Testis (tissue), 3 donors: ENCODE data around the gene ZNF532. TPM values are rescaled to one million over a fixed set of nuclear protein-coding genes. Genes with fewer than 3 reads are reported as not detected.

Experiments
- DNase-seq: peaks from one replicate; pipeline ENCODE4 v3.0.0-alpha.2; 2019
- H3K27ac ChIP-seq, 2 donors: fragments of 200-600 bp; sonication (generic); one replicate each; pipeline ENCODE4 v1.5.1; 2019
- H3K27me3 ChIP-seq: fragments of 200-600 bp; sonication (generic); one replicate; pipeline ENCODE4 v1.5.1; 2019
- H3K36me3 ChIP-seq: fragments of 200-600 bp; sonication (generic); one replicate; pipeline ENCODE4 v1.5.1; 2017; ENCODE audit warnings: low read depth; ENCODE audit errors: missing control alignments
- H3K4me1 ChIP-seq: fragments of 200-600 bp; sonication (generic); one replicate; pipeline ENCODE4 v1.5.1; 2019
- H3K4me3 ChIP-seq, 2 donors: fragments of 200-600 bp; sonication (generic); one replicate each; pipeline ENCODE4 v1.5.1; 2017 to 2019
- H3K9me3 ChIP-seq: fragments of 200-600 bp; sonication (generic); one replicate; pipeline ENCODE4 v1.5.1; 2017
- POLR2A ChIP-seq: fragments of 450-650 bp; IDR thresholded peaks from one replicate; pipeline ENCODE4 v1.6.1; 2017; ENCODE audit warnings: antibody characterized with exemption, mild to moderate bottlenecking, moderate library complexity
- WGBS, 2 donors: methylation state at CpG; one replicate each; pipeline ENCODE4 v1.1.5; 2018; 5-methylcytosine and 5-hydroxymethylcytosine counted together
- intact Hi-C: fragments of 100-400 bp; cut with DNase I; formaldehyde crosslinking; loops from one replicate; pipeline ENCODE4 v1.15.1; 2023; ENCODE audit warnings: low total_unique reads
- polyA plus RNA-seq: library from polyadenylated mRNA; stranded (reverse); fragments of 350-450 nt; fragmentation: Illumina TruSeq; extraction: RNeasy Lipid Tissue Mini Kit (QIAGEN cat#74804); gene quantifications from one replicate; pipeline ENCODE4 v1.2.3, GENCODE V29; 2014; ENCODE audit warnings: low read depth, low replicate concordance; ENCODE audit not compliant: insufficient read depth
- total RNA-seq, 2 donors: library from RNA; depleted of rRNA; stranded (reverse); fragments of >200 nt; gene quantifications; one replicate each; pipeline ENCODE4 v1.2.3, GENCODE V29; 2016
- TF ChIP-seq, protein P1 (sequence below), 3 experiments: fragments of 450-650 bp in 2 of 3; fragments of 200-600 bp in 1 of 3; sonication (generic) in 1 of 3; IDR thresholded peaks; one replicate each; pipeline ENCODE4 v1.5.1; 2016 to 2019; ENCODE audit warnings: antibody characterized with exemption in 3 of 3, mild to moderate bottlenecking in 2 of 3, moderate library complexity in 1 of 3

Gene ZNF532
- total and polyA plus RNA-seq, 3 donors from 2014 or later, result 64.0 to 131 (median 122) TPM

DNA sequence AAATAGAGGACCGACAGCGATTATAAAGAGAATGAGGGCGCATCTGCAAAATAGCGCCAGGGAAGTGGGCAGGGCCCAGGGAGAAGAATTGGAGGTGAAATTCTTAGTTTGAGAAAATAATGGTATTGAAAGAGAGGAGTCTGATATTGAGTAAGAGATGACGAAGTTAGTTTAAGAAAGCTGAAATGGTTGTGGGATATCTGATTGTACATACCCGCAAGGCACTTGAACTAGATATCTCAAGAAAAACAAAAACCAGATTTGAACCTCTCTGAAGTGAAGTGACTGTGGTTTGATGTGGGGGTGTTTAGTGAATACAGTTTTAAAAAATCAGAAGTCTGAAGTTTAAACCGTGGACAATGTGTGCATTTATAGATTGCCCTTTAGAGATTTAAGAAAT lies 38.9 kb downstream of the ZNF532 start:
- H3K4me3 ChIP-seq, result no peak overlapping the region
- H3K4me1 ChIP-seq, result no peaks in the 10 kb centered on the region
- H3K27ac ChIP-seq, result no peak overlapping the region
- no peaks in the 10 kb centered on the region for H3K9me3 ChIP-seq
- intact Hi-C loops, result no loop called here
- no peak for DNase-seq
- no peaks in the 10 kb centered on the region for H3K36me3 ChIP-seq
- H3K27me3 ChIP-seq, result no peaks in the 10 kb centered on the region
- TF ChIP-seq POLR2A, result no peak
- TF ChIP-seq, protein P1, sequence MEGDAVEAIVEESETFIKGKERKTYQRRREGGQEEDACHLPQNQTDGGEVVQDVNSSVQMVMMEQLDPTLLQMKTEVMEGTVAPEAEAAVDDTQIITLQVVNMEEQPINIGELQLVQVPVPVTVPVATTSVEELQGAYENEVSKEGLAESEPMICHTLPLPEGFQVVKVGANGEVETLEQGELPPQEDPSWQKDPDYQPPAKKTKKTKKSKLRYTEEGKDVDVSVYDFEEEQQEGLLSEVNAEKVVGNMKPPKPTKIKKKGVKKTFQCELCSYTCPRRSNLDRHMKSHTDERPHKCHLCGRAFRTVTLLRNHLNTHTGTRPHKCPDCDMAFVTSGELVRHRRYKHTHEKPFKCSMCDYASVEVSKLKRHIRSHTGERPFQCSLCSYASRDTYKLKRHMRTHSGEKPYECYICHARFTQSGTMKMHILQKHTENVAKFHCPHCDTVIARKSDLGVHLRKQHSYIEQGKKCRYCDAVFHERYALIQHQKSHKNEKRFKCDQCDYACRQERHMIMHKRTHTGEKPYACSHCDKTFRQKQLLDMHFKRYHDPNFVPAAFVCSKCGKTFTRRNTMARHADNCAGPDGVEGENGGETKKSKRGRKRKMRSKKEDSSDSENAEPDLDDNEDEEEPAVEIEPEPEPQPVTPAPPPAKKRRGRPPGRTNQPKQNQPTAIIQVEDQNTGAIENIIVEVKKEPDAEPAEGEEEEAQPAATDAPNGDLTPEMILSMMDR (IDR thresholded peaks at IDR 0.05), result no peak
- 92 to 93% methylated on average over 7 of the region's 7 CpGs for WGBS, 2 donors

DNA sequence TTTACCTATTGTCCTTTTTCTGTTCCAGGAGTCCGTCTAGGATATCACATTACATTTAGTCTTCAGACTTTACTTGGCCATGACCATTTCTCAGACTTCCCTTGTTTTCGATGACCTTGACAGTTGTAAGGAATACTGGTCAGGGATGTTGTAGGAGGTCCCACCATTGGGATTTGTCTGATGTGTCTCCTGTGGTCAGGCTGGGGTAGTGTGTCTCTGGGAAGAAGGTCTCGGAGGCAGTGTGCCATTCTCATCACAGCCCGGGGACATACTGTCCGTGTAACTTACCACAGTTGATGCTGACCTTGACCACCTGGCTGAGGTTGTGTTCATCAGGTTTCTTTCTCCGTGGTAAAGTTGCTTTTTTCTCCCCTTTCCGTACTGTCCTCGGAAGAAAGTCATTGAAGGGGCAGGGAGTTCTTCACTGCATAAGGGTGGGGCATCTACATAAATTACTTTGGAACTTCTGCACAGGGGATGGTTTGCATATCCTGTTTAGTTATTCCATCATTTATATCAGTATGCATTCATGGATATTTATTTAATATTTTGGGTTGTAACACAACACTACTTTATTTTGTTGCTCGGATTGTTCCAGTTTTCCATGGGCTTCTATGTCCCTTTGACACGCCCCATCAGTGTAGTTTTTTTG lies 41.2 kb downstream of the ZNF532 start:
- WGBS, 2 donors, result 55 to 65% methylated on average over 10 of the region's 10 CpGs

DNA sequence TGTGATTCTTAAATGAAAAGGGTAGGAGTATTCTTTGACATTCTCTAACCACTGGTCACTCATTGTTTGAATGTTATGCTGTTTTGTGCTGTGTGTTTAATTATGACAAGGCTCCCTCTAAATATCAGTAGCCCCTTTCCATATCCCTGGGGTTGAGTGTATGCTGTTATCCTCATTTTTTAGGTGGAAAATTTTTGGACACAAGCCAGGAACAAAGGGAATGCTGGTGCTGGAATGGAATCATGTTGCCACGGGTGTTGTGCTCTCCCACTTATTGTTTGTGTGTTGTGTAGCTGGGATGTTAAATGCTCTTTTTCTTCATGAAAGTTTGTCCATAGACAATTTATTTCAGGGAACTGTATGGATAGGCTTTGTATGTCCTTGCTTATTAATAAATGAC lies 43.3 kb downstream of the ZNF532 start:
- Histone ChIP-seq H3K27me3 (no peaks in the 10 kb centered on the region), H3K27ac (no peak overlapping the region), H3K4me3 (no peak overlapping the region), H3K36me3 (no peaks in the 10 kb centered on the region), H3K9me3 (no peaks in the 10 kb centered on the region), H3K4me1 (peaks cover 19% of the 10 kb centered on the region)
- intact Hi-C loops, result no loop called here
- no peak for TF ChIP-seq POLR2A
- no peak for DNase-seq
- 24 to 63% methylated on average over 1 of the region's 1 CpG for whole genome bisulfite sequencing, 2 donors

More for the DNA sequence above, 41.2 kb downstream of the ZNF532 start:
- no peak overlapping the region for H3K4me3 ChIP-seq
- H3K27ac ChIP-seq, result no peak overlapping the region
- no peaks in the 10 kb centered on the region for H3K36me3 ChIP-seq
- H3K4me1 ChIP-seq, result peaks cover under 1% of the 10 kb centered on the region
- H3K27me3 ChIP-seq, result no peaks in the 10 kb centered on the region
- no peak for DNase-seq
- intact Hi-C loops, result no loop called here
- TF ChIP-seq, protein P1 (IDR thresholded peaks at IDR 0.05), result no peak
- TF ChIP-seq POLR2A, result no peak
- no peaks in the 10 kb centered on the region for H3K9me3 ChIP-seq

DNA sequence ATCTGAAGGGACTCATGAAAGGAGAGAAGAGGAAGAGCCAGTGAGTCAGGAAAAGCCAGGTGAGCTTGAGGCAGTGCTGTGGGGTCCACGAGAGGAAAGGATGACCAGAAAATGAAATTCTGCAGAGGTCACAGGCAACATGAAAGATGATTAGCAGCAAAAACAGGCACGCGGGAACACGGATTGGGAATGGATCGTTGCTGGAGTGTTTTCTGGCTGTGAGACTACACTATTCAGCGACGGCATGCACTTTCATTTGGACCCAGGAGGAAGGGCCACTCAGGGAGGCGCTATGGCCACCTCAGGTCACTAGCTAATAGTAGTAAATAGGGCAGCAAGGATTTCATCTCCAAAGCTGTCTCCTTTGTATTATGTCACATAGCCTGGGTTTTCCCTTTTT lies 44.8 kb downstream of the ZNF532 start:
- H3K4me3 ChIP-seq, result no peak overlapping the region
- WGBS, 2 donors, result 82 to 89% methylated on average over 8 of the region's 8 CpGs
- intact Hi-C loops, result no loop called here
- H3K27ac ChIP-seq, result no peak overlapping the region
- H3K9me3 ChIP-seq, result no peaks in the 10 kb centered on the region
- DNase-seq, result no peak
- H3K27me3 ChIP-seq, result no peaks in the 10 kb centered on the region
- TF ChIP-seq POLR2A, result no peak
- peaks cover 29% of the 10 kb centered on the region for H3K4me1 ChIP-seq
- no peaks in the 10 kb centered on the region for H3K36me3 ChIP-seq

DNA sequence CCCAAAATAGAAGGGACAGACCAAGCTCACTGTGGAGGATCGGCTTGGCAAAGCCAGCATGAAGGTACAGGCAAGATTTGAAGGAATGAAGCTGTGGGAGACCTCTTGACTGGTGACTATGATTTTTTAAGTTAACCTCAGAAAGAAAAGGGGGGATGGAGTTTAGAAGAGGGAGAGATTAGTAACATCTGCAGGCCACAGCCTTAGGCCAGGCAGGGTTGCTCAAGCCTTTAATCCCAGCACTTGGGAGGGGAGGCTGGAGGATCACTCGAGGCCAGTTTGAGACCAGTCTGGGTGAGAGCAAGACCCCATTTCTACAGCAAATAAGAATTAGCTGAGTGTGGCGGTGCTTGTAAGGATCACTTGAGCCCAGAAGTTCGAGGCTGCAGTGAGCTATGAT lies 46.6 kb downstream of the ZNF532 start:
- TF ChIP-seq, protein P1 (IDR thresholded peaks at IDR 0.05), result no peak
- TF ChIP-seq POLR2A, result no peak
- H3K4me3 ChIP-seq, result no peak overlapping the region
- WGBS, 2 donors, result 77 to 83% methylated on average over 4 of the region's 4 CpGs

DNA sequence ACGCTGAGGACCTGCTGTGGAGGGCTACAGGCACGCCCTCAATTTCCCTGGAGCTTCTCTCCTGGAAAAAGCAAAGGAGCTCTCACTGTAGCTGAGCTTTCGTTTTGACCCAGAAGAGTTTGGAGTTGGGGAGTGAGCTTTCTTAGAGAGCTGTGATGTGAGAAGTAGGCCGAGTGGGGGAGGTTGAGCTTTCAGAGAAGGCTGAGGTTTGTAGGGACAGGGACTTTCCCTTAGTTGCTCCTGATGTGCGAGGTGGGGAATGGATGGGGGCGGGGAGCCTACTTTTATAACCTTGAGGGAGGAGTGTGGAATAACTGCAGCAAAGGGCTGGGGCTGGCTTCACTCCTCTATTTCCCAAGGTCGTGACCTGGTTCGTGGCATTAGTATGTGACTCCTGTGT lies 47.1 kb downstream of the ZNF532 start:
- Histone ChIP-seq H3K27ac (peak overlapping the region; percentile 28 to 66), H3K4me1 (peaks cover 38% of the 10 kb centered on the region), H3K4me3 (no peak overlapping the region), H3K36me3 (no peaks in the 10 kb centered on the region), H3K9me3 (no peaks in the 10 kb centered on the region), H3K27me3 (no peaks in the 10 kb centered on the region)
- TF ChIP-seq, protein P1 (IDR thresholded peaks at IDR 0.05), result no peak
- no peak for TF ChIP-seq POLR2A
- WGBS, 2 donors, result 23 to 30% methylated on average over 8 of the region's 8 CpGs
- intact Hi-C loops, result no loop called here
- peak; percentile 74 for DNase-seq

More for the DNA sequence above, 46.6 kb downstream of the ZNF532 start:
- Histone ChIP-seq H3K36me3 (no peaks in the 10 kb centered on the region), H3K4me1 (peaks cover 38% of the 10 kb centered on the region), H3K27me3 (no peaks in the 10 kb centered on the region), H3K27ac (peak overlapping the region; percentile 28 to 66), H3K9me3 (no peaks in the 10 kb centered on the region)
- DNase-seq, result no peak
- intact Hi-C loops, result no loop called here
